HepG2 (cell line): ENCODE results near the gene UNC5C. TPM values are rescaled to one million over a fixed set of nuclear protein-coding genes. Genes with fewer than 3 reads are reported as not detected.

Source experiments
- ATAC-seq: fragments of 200-7000 bp; cut with Tn5 transposase; 3 replicates; pipeline ENCODE4 v1.9.1; 2020; ENCODE audit warnings: mild to moderate bottlenecking, moderate library complexity
- BruUV-seq: library from RNA; stranded (reverse); fragments of 400-500 nt; replicated peaks from 2 replicates; lab custom pipeline; 2021; lab: Mats Ljungman, UMichigan
- CTCF ChIA-PET: fragments of 300-600 bp; formaldehyde crosslinking; extraction: SDS; loops from one replicate; lab custom pipeline; 2021; ENCODE audit warnings: low total read pairs, inconsistent platforms, low intra/inter-chr PET ratio; lab: Yijun Ruan, JAX
- POLR2A ChIA-PET: fragments of 350-600 bp; sonication (Branson Sonifier 250); formaldehyde crosslinking; loops from one replicate; lab custom pipeline; 2020; ENCODE audit warnings: antibody characterized with exemption, inconsistent platforms; lab: Yijun Ruan, JAX
- DNase-seq: peaks from one replicate; pipeline ENCODE4 v3.0.0-alpha.2; 2015; ENCODE audit warnings: low spot score
- FAIRE-seq: peaks from 3 replicates; lab custom pipeline; 2011; peaks lifted over from hg19 to GRCh38; lab: Jason Lieb, UNC
- H2AFZ ChIP-seq: one replicate; pipeline ENCODE4 v1.6.1; 2011; ENCODE audit warnings: low read length, inconsistent platforms
- H3K27ac ChIP-seq: fragments of 300-600 bp; 3 replicates; pipeline ENCODE4 v1.8.0; 2011; ENCODE audit warnings: mixed run types, mild to moderate bottlenecking, mixed read lengths, low read length, inconsistent platforms; ENCODE audit not compliant: insufficient read depth; ENCODE audit errors: extremely low read length
- H3K27me3 ChIP-seq, 2 experiments: fragments of 200-600 bp in 1 of 2; 2 replicates in 1 of 2; 3 replicates in 1 of 2; pipeline versions ENCODE4 v1.6.0 to v1.8.0; 2011; ENCODE audit warnings: low read length in 2 of 2, mild to moderate bottlenecking in 2 of 2, moderate library complexity in 2 of 2, inconsistent platforms in 1 of 2; ENCODE audit not compliant: insufficient read depth in 2 of 2, control insufficient read depth in 1 of 2
- H3K36me3 ChIP-seq, 2 experiments: fragments of 200-600 bp in 1 of 2; replicated peaks in 1 of 2; 2 replicates in 1 of 2; 3 replicates in 1 of 2; pipeline versions ENCODE4 v1.5.1 to v1.8.0; 2011; ENCODE audit warnings: low read length in 2 of 2, inconsistent platforms in 1 of 2; ENCODE audit not compliant: insufficient read depth in 2 of 2, control insufficient read depth in 1 of 2
- H3K4me1 ChIP-seq: 2 replicates; pipeline ENCODE4 v1.5.1; 2012; ENCODE audit warnings: low read length, inconsistent platforms; ENCODE audit not compliant: insufficient read depth
- H3K4me2 ChIP-seq: 2 replicates; pipeline ENCODE4 v1.6.0; 2011; ENCODE audit warnings: low read depth, low read length, inconsistent platforms
- H3K4me3 ChIP-seq, 3 experiments: fragments of 200-600 bp in 1 of 3; sonication (generic), shearing (Covaris generic) in 1 of 3; replicated peaks in 1 of 3; 2 replicates each; pipeline ENCODE4 v1.5.1; 2011 to 2016; ENCODE audit warnings: low read length in 3 of 3, inconsistent platforms in 2 of 3, low read depth in 2 of 3, mild to moderate bottlenecking in 2 of 3, control low read depth in 1 of 3, mixed read lengths in 1 of 3; ENCODE audit not compliant: insufficient read depth in 1 of 3
- H3K79me2 ChIP-seq: one replicate; pipeline ENCODE4 v1.6.1; 2011; ENCODE audit warnings: low read length, inconsistent platforms; ENCODE audit not compliant: insufficient read depth
- H3K9ac ChIP-seq: 2 replicates; pipeline ENCODE4 v1.6.0; 2011; ENCODE audit warnings: mild to moderate bottlenecking, low read depth, low read length, inconsistent platforms; ENCODE audit not compliant: insufficient read depth
- H3K9me3 ChIP-seq: 2 replicates; pipeline ENCODE4 v1.5.1; 2012; ENCODE audit warnings: mild to moderate bottlenecking, low read length
- H4K20me1 ChIP-seq: 2 replicates; pipeline ENCODE4 v1.6.0; 2011; ENCODE audit warnings: inconsistent platforms, mild to moderate bottlenecking, low read length, moderate library complexity; ENCODE audit not compliant: insufficient read depth
- ASH2L ChIP-seq: fragments of 300-600, 200-600 bp; sonication (generic); IDR thresholded peaks from 2 replicates; pipeline ENCODE4 v1.7.0; 2017; ENCODE audit warnings: low read depth, mild to moderate bottlenecking, moderate library complexity, mixed read lengths, low read length; ENCODE audit not compliant: insufficient read length
- TAF1 ChIP-seq: sonication (generic); formaldehyde crosslinking; IDR thresholded peaks from 2 replicates; pipeline ENCODE4 v1.4.0; 2020; ENCODE audit warnings: missing genetic modification reagents
- ZNF629 ChIP-seq: sonication (generic); formaldehyde crosslinking; conservative IDR thresholded peaks from 2 replicates; pipeline ENCODE4 v1.5.0; 2020; ENCODE audit warnings: missing genetic modification reagents
- in situ Hi-C: cut with HindIII; loops from 2 replicates; pipeline ENCODE4 v1.10.0; 2017; ENCODE audit warnings: low pct_unique_long_range_greater_than_20kb; ENCODE audit not compliant: extremely low pct_ligation_motif_present
- intact Hi-C: fragments of 100-400 bp; cut with micrococcal nuclease; formaldehyde crosslinking; loops from one replicate; pipeline ENCODE4 v1.10.0; 2022; ENCODE audit not compliant: unreplicated experiment
- polyA plus RNA-seq, 8 experiments: library from polyadenylated mRNA; depleted of rRNA in 3 of 8; stranded (reverse) in 7 of 8; unstranded in 1 of 8; fragments of >200 nt; fragmentation: Illumina TruSeq in 4 of 8; extraction: Trizol in 4 of 8; gene quantifications; 2 replicates each; pipeline versions ENCODE4 v1.2.1 to v1.2.3, GENCODE V29; 2011 to 2016; ENCODE audit warnings: low read depth in 4 of 8, missing spikeins in 1 of 8, mixed read lengths in 1 of 8; ENCODE audit not compliant: insufficient read depth in 1 of 8
- total RNA-seq, 5 experiments: library from RNA; depleted of rRNA; stranded (reverse); fragments of >200 nt; fragmentation: Illumina TruSeq; extraction: Trizol; gene quantifications; 2 replicates each; pipeline ENCODE4 v1.2.3, GENCODE V29; 2016; ENCODE audit warnings: low read depth in 1 of 5
- TF ChIP-seq, protein P1 (sequence below): sonication (generic); formaldehyde crosslinking; IDR thresholded peaks from 2 replicates; pipeline ENCODE4 v1.4.0; 2020; ENCODE audit warnings: missing genetic modification reagents
- TF ChIP-seq, protein P2 (sequence below): sonication (generic); formaldehyde crosslinking; IDR thresholded peaks from 2 replicates; pipeline ENCODE4 v1.8.1; 2022; ENCODE audit warnings: mild to moderate bottlenecking, missing genetic modification reagents
- TF ChIP-seq, protein P3 (sequence below): sonication (generic); formaldehyde crosslinking; IDR thresholded peaks from 2 replicates; pipeline ENCODE4 v1.4.0; 2020; ENCODE audit warnings: missing genetic modification reagents

UNC5C gene
- total and polyA plus RNA-seq, 2 of the 13 experiments (the other 11 are each of a cell fraction or from before 2014, with no cell fraction given) = not detected

DNA sequence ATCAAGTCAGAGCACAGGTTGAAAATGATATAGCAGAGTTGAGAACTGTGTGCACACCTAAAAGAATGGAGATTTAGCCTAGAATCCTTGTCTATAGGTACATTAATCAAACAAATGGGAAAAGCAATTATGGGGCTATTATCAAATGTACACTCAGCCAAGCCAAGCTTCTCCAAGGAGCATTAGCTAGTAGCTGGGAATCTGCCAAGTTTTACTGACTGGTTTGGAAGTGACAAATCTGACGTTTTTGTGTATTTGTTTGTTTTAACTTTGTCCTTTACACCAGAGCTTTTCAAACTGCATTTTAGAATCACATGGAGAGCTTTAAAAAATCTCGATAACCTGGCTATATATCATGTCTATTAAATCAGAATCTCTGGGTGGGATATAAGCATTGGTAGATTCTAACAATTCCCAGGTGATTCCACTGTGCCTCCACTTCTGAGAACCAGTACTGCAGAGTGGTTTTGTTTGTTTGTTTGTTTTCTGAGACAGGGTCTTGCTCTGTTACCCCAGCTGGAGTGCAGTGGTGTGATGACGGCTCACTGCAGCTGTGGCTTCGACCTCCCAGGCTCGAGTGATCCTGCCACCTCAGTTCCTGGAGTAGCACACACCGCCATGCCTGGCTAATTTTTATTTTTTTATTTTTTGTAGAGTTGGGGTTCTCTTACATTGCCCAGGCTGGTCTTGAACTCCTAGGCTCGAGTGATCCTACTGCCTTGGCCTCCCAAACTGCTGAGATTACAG is 279.8 kb downstream of the UNC5C start (continued):
- TF ChIP-seq, protein P1, sequence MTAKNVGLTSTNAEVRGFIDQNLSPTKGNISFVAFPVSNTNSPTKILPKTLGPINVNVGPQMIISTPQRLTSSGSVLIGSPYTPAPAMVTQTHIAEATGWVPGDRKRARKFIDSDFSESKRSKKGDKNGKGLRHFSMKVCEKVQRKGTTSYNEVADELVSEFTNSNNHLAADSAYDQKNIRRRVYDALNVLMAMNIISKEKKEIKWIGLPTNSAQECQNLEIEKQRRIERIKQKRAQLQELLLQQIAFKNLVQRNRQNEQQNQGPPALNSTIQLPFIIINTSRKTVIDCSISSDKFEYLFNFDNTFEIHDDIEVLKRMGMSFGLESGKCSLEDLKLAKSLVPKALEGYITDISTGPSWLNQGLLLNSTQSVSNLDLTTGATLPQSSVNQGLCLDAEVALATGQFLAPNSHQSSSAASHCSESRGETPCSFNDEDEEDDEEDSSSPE (CRISPR knock-in tag) = no peak
- TF ChIP-seq, protein P2, sequence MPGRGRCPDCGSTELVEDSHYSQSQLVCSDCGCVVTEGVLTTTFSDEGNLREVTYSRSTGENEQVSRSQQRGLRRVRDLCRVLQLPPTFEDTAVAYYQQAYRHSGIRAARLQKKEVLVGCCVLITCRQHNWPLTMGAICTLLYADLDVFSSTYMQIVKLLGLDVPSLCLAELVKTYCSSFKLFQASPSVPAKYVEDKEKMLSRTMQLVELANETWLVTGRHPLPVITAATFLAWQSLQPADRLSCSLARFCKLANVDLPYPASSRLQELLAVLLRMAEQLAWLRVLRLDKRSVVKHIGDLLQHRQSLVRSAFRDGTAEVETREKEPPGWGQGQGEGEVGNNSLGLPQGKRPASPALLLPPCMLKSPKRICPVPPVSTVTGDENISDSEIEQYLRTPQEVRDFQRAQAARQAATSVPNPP (CRISPR knock-in tag) = no peak
- TF ChIP-seq ZNF629 (no peak), ASH2L (no peak), TAF1 (CRISPR knock-in tag) (no peak)
- TF ChIP-seq, all 625 proteins: peak for 0

- Histone ChIP-seq H3K4me3 (no peak overlapping the region), H3K4me2 (no peak overlapping the region), H3K4me1 (no peaks in the 10 kb centered on the region)
- intact Hi-C loops = no loop called here
- TF ChIP-seq, protein P3, sequence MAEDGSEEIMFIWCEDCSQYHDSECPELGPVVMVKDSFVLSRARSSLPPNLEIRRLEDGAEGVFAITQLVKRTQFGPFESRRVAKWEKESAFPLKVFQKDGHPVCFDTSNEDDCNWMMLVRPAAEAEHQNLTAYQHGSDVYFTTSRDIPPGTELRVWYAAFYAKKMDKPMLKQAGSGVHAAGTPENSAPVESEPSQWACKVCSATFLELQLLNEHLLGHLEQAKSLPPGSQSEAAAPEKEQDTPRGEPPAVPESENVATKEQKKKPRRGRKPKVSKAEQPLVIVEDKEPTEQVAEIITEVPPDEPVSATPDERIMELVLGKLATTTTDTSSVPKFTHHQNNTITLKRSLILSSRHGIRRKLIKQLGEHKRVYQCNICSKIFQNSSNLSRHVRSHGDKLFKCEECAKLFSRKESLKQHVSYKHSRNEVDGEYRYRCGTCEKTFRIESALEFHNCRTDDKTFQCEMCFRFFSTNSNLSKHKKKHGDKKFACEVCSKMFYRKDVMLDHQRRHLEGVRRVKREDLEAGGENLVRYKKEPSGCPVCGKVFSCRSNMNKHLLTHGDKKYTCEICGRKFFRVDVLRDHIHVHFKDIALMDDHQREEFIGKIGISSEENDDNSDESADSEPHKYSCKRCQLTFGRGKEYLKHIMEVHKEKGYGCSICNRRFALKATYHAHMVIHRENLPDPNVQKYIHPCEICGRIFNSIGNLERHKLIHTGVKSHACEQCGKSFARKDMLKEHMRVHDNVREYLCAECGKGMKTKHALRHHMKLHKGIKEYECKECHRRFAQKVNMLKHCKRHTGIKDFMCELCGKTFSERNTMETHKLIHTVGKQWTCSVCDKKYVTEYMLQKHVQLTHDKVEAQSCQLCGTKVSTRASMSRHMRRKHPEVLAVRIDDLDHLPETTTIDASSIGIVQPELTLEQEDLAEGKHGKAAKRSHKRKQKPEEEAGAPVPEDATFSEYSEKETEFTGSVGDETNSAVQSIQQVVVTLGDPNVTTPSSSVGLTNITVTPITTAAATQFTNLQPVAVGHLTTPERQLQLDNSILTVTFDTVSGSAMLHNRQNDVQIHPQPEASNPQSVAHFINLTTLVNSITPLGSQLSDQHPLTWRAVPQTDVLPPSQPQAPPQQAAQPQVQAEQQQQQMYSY = no peak
- TF ChIP-seq, all 625 proteins: peak for 0
- Histone ChIP-seq H3K36me3 (no peaks in the 10 kb centered on the region), H3K27me3 (no peaks in the 10 kb centered on the region), H3K9me3 (no peaks in the 10 kb centered on the region), H4K20me1 (no peaks in the 10 kb centered on the region), H3K9ac (no peak overlapping the region), H2AFZ (no peak overlapping the region), H3K79me2 (no peaks in the 10 kb centered on the region), H3K27ac (no peak overlapping the region)
- DNase-seq (no peak), FAIRE-seq (no peak), ATAC-seq (no peak)
- no TSS peak for BruUV-seq
- in situ Hi-C loops = no loop called here
- ChIA-PET POLR2A (no interaction called here), CTCF (no interaction called here)
These were observed 281.7 kb downstream of the UNC5C start for GRCh38 chr4:95267081-95267480.
